NOMO-1 (cell line): ENCODE results near the gene GOLT1A.

Experiments used
- DNase-seq, 2 experiments: peaks; one replicate each; lab custom pipeline; 2025; ENCODE audit not compliant: unreplicated experiment in 2 of 2; lab: John Stamatoyannopoulos, UW

Gene GOLT1A, protein sequence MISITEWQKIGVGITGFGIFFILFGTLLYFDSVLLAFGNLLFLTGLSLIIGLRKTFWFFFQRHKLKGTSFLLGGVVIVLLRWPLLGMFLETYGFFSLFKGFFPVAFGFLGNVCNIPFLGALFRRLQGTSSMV

DNA sequence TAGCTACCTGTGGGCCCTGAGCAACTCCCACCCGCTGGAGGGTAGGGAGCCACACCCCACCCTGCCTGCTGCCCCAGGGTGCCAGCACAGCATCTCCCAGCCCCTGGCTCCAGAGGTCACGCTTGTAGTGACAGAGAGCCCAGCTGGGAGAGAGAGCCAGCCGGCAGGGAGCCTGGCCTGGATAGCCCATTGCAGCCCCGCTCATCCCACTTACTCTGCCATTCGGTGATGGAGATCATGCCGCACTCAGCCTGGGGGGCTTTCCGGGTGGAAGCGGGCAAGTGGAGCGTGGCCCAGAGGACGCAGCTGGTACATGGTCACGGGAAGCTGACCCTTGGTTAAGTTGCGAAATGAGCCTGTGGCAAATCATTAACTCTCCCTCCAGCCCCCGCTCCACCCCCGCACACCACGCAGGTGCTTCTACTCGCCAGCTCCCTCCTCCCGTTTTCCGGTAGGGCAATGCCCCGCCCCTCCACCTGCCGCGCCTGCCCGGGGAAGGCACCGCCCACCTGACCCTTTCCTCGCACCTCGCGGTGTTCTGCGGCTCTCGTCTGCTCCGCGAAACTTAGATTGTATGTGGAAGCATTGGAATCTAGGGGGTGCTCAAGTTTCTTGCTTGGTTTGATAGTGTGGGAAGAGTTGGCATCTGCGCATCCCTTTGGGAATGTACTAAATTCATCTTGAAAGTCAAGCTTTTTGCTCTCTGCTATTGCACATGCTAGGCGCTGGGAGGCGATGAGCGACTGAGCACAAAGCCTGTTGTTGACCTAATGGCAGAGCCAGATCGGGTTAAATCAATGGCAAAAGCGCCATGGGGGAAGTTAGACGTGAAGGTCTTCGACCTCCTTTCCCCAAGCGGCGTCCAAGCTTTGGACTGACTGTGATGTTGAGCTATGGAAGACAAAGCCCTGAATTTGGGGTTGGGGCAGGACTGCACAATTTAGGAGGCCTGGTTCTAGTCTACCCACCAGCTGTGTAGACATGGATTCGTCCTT, at the start of gene GOLT1A:
TSS of gene GOLT1A (minus strand) at position 321 of the 995 bp plus-strand sequence. CDS start at position 239, 82 bp downstream.
- peak; percentile 35 to 39 for DNase-seq

DNA sequence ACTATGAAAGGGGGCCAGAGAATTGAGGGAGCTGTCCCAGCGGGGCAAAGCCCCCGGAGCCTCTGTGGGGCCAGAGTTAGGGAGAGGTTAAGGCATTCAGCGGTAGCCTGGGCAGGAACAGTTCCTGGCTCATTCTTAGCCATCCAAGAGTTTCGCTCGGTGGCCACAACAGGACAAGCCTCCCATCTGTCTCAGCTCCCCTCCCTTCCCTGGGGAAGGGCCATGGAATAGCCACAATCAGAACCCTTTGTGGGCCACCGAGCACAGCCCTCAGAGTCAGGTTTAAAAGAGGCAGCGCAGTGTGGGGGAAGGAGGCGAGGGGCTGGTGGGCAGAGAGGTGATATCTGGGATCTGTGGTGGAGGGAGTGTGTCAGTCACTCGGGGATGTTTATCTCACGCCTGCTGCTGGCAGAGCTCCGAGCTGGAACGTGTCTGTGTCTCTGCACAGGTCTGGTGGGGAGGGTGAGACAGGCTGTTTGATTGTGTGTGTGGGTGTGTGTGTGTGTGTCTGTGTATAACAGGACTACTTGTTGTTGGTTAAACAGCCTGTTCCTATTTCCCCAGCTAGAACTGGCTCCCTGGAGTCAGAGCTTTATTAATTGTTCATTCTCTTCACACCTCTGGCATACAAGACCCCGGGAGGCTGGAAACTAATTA, 49.6 kb upstream of the GOLT1A start:
- no peak for DNase-seq

DNA sequence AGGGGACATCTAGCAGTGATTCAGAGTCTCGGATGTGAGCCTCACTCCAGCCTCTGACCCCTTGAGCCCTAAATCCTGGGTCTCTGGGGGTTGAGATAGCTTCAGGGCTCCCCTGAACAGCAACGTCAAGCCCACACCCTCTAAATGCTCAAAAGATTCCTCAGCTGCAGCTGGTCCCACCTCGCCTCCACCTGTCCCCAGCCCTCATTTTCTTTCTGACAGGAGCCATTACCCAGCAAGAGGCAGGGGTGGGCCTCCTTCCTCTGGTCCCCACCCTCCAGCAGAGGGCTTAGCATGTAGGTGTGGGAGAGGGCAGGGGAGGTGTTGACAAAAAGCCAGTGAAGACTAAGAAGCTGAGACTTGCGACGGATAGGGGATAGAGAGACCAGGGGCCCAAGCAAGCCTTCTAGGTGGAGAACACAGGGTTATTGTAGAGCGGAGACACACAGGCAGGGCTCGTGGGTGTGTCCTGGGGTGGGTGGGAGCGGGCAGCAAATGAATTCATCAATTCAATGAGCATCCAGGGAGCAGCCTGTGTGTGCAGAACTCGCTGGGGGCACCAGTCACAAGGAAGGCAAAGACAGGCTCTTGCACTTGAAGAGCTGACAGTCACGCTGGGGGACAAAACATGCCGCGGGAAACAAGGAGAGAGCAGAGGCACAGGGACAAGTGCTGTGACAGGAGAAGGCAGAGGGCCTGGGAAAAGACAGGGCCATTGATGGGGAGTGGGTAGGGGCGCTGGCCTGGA, 48.9 kb upstream of the GOLT1A start:
- DNase-seq = no peak

DNA sequence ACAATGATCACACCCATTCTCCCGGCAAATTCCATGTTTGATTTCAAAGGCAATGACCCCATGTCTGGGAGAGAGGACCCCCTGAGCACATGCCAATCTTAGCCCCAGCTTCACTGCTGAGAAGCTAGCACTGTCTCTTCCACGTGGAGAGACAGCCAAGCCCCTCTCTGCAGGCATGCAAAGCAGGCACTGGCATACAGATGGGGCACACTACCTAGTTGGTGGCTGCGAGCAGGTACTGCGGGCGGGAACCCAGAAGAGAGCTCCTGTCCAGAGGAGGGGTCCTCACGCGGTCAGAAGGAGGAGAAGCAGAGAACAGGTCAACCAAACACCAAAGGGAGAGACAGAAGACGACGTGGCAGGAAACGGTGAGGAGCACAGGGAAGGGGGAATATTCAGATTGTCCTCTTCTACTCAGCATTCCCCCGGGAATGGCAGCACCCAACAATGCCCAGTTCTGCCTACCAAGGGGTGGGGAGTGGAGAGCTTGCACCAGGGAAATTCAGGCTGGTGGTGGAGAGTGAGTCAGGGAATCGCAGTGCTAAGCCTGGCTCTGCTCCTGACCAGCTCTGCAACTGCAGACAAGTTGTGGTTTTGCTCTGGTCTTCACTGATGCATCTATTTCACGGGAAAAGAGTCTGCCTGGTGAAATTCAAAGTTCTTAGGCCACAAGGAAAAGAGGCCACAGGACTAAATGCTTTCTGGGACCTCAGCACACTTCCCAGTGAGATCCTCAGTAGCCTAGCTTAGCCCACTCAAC, 48.1 kb upstream of the GOLT1A start:
- no peak for DNase-seq

DNA sequence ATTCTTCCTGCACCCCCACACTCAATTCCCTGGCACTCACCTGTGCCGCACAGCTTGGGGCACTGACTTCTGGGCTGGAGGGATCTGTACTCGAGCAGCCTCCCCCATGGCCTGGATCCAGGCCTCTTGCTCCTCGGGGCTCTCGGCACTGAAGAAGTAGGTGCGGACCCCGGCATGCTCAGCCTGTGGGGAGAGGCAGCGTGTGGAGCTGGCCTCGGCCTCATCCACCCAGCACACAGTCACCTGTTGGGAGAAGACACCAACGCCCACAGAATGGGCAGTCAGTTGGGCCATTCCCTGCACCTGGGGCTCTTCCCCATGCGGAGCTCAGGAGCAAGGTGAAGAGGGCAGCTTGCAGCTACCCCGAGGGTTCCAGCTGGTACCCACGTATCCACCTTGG, 47.5 kb upstream of the GOLT1A start:
- no peak for DNase-seq

DNA sequence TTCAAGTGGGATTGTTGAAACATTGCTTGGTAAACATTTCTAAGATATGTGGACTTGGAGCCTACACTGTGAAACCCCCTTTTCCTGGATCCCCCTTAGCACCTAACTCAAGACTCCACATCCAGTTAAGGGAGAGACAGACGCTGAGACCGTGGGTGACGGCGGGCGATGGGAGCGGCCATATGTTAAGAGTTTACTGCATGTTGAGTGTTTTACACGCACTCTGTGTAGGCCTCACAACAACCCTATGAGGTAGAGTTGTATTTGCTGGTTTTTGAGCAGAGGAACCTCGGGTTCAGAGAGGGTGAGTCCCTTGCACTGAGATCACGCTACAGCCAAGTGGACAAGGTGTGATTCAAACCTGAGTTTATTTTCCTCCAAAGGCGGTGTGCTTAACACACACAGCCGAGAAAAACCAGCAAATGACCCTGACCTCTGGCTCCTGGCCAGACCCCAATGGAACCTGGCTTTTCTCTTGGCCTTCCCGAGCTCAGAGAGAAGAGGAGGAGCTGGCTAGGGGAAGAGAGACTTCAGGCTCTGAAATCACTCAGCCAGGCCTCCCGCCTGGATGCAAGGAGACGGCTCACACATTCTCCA, 46.9 kb upstream of the GOLT1A start:
- DNase-seq = no peak

DNA sequence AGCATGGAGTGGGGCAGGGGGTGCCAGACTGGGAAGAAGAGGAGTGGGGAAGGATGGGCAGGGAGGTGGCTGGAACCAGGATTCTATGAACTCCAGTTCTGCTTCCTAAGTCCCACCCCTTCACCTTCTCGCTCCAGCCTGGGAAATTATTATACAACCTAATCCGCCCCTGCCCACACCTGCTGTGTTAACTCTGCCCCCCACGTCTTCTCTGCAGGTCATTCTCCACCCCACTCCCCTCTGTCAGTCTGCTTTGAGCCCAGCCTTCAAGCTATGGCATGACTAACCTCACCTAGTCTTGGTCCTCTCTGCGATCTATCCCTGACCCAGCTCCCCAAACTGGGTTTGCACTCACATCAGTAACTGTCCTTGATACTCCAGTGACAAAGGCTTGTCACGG, 46.0 kb upstream of the GOLT1A start:
- DNase-seq = no peak

DNA sequence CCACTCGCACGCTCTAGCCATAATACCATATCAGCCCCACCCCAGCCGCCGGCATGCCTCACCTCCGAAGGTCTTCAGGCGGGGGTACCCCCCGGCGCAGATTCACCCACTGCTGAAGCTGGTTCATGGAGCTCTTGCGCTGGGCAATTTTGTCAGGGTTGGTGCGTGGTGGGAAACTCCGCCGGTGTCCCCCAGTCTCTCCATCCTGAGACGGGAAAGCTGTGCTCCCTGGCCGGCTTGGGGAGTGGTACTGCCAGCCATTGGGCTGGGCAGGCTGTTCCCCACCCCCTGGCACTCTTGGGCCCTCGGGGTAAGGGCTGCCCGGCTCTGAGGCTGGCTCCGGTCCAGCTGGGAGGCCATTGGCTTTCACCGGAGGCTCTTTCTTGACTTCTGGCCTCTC, 45.4 kb upstream of the GOLT1A start:
- no peak for DNase-seq

DNA sequence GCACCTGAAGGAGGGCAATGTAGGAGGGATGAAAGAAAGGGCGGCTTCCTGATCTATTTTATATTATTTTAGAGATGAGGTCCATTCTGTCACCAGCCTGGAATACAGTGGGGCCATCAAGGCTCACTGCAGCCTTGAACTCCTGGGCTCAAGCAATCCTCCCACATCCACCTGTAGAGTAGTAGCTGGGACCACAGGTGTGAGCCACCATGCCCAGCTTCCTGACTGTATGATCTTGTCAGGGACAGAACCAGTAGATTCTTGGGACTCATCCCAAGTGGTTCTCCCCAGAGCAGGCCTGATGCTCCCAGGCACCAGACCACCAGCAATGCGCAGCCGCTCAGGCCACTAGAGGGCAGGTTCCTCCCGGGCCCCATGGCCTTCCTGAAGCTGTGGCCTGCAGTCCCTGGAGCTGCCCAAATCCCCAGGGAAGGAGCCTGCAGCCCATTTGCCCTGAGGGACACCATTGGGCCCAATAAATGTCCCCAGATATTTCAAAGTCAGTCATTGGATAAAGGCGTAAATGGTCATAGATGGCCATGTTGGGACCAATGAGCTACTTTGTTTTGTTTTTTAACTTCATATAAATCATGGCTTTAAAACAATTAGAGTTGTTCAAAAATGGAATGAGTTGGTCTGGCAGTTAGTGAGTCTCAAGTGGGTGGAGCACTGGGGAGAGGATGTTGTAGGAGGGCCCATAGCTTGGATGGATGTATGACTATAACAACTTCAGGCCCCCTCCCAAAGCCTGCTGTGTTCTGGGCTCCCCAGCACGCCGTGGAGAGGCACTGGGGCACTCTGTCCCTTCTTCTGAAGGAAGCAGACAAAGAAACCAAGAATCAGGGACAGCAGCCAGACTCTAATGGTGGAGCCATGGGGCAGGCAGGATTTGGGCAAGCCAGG, 44.7 kb upstream of the GOLT1A start:
- peak; percentile 4 to 19 for DNase-seq

DNA sequence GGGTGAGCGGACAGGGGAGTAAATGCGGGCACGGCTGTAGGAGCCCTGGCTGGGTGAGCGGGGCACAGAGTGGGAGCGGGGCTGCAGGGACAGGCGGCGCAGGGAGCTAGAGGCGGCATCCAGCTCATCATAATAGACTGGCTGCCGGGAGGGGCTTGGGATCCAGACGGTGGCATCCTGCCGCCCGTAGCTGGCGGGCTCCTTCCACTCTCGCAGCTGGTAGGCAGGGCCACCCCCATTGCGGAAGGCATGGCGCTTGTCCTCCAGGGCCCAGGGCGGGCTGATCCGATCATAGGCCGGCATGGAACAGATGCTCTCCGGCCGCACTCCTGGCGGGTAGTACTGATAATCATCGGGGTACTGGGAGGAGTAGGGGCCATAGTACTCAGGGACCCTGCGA, 43.7 kb upstream of the GOLT1A start:
- DNase-seq = no peak

DNA sequence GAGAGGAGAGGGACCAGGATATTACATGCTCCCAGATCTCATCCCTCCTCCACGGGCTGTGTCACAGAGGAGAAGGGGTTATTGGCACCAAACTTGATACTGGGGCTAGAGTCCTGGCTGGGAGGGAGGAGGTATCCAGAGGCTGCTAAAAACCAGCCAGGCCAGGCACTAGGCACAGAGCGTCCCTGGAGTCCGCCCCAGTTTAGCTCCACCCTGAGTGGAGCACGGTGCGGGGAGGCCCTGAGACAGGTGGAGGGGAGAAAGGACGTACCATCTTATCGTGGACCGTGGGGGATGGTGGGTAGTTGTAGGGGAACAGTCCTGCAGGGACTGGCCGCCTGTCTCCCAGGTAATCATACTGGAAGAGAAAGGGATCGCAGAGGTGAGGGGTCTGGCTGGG, 42.7 kb upstream of the GOLT1A start:
- DNase-seq = no peak

DNA sequence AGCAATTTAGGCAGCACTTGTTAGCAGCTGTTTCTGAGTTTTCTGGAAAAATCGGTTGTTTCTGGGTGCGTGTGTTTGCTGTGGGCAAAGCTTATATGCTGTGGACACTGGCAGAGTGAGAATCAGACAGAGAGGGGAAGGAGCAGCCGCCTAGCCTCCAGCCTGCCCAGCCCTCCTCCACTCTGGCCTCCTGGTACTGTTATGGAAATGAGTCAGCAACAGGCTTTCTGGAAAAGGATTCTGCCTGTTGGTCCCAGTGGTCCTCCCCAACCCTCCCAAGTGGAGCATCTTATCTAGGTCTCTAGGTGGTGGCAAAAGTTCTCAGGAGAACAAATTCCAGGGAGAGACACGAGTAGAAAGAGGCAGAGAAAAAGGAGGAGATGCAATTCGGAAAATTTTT, 42.2 kb upstream of the GOLT1A start:
- DNase-seq = no peak

DNA sequence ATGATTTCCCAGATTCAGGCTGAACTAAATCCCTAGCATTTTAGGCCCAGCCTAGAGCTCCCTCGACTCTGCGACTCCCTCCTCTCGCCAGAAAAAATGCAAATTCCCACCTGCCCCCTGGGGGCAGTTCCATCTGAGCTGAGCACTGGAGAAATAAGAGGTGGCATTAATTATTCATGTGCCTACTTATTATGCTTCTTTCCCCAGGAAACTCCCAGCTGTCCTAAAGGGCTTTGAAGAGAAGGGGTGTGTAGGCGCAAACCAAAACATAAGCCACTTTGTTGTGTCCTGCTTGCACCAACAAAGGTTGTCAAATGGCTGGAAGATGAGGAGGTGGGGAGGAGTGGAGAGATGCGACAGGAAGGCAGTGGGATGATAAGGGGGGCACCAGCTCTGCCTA, 41.4 kb upstream of the GOLT1A start:
- no peak for DNase-seq

DNA sequence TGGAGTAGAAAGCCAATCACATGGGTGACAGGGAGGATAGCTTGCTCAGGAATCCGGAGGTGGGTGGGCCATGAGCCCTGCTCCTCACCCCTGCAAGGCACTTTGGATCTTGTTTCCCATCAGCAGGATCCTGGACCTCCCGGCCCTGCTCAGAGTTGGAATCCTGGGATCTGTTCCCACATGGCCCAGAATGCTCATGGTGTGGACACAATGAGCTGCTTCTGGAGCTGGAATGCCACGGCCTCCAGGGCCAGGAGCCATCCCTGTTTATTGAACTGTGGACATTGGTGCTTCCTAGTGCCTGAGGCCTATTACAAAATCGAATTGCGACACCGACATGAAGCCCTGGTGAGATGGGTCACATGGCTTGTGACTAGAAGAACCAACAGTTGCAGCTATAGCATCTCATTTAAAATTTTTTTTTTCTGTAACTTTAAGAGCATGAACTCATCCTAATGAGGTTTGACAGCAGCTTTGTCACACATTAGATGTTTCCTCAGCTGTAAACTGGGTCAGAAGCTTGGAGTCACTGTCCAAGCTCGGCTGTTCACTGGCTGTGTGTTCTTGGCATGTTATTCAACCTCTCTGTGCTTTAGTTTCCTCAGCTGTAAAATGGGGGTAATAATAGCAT, 40.4 kb upstream of the GOLT1A start:
- peak; percentile 57 to 75 for DNase-seq

DNA sequence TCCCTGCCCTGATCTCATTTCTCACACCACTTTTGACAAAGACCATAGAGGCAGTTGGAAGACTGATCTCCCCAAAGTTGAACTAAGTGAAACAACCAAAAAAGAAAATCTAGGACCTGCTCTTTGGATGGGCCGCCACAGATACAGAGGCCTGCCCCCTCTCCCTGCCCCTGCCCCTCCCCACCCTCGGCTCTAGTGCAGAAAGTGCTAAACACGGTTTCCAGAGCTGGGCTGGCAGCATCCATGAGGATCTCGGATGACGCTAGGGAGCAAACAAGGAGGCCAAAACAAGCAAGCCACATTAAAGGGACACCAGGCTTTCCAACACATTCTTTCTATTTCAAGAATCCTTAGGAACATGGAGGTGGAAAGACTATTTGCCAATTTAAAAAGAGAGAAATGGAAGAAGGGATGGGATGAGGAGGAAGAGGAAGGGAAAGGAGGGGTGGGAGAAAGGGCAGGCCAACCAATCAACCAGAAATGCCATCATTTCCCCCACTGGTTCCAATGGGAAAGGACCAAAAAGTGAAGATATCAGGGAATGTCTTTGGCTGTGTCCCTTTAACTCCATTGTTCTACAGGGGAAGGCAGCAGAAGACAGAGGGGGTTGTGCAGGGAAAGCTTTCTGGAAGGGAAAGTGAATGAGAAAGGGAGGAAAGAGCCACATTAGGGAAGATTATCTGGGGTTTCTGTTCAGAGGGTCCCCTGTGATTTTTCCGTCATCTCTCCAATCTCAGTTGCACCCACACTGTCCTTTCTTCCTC, 38.3 kb upstream of the GOLT1A start:
- DNase-seq = no peak

DNA sequence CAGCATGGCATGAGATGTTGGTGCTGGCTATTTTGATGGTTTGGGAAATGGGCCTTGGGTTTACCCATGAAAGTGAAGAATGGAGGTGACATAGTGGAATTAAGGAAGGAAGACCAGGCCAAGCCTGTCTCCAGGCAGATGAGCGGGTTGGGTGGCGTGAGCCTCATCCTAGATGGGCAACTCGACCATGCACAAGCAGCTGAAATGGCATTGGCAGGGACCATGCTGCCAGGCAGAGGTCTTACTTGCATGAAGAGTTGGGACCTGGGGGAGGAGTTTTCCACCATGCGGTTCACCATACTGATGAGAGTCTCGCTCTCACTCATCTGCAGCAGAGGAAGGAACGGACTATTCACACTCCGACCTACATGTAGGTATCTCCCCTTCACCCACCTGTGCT, 37.5 kb upstream of the GOLT1A start:
- no peak for DNase-seq

DNA sequence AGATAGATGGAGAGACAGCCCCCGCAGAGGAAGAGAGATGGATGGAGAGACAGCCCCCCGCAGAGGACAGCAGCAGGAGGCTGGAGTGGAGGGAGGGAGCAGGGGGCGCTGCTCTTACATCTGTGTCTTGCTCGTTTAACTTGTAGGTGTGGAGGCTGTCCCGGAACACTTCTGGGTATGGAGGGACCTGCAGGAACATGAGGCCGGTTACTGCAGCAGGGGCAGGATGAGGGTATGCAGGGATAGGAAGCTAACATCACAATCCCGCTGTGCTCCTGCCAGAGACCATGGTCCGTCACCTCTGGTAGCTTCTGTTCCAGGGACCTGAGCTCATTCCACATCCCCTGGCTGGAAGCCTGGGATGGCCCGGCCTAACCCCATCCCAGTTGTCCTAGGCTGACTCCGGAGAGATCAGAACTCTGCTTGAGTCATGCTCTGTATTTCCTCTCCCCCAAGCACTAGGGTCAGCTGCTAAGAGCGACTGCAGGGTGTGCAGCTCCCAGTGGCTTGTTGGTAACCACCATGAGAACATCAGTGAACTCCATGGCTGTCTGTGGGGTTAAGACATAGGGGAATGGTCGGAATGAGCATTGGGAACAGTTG, 36.7 kb upstream of the GOLT1A start:
- DNase-seq = no peak
